RWPE1 (cell line): ENCODE data around the gene COLGALT1.
A peak's percentile ranks its signal among the peaks of the same experiment; 100 is the strongest.

Source experiments
- CTCF ChIA-PET: fragments of 350-600 bp; sonication (Branson Sonifier 250); formaldehyde crosslinking; extraction: SDS; loops from one replicate; lab custom pipeline; 2021; lab: Yijun Ruan, JAX
- POLR2A ChIA-PET: fragments of 400-600 bp; formaldehyde crosslinking; extraction: SDS; loops from one replicate; lab custom pipeline; 2020; ENCODE audit warnings: antibody characterized with exemption; ENCODE audit not compliant: low non-redundant PET; lab: Yijun Ruan, JAX
- DNase-seq: peaks from one replicate; pipeline ENCODE4 v3.0.0; 2012; ENCODE audit warnings: low spot score
- H3K27ac ChIP-seq: fragments of 450-650 bp; 2 replicates; pipeline ENCODE4 v1.5.1; 2017
- CTCF ChIP-seq: fragments of 450-650 bp; conservative IDR thresholded peaks from 2 replicates; pipeline ENCODE4 v1.5.1; 2017; ENCODE audit warnings: low read depth, mild to moderate bottlenecking

The COLGALT1 gene

GRCh38 chr19:17554968-17555479, 425 bp upstream of the COLGALT1 start:
- no peak for TF ChIP-seq CTCF
- POLR2A ChIA-PET = no interaction called here
- no peak for DNase-seq
- CTCF ChIA-PET = no interaction called here
- peak overlapping the region; percentile 85 for H3K27ac ChIP-seq

GRCh38 chr19:17555929-17556813, 722 bp downstream of the COLGALT1 start:
- TF ChIP-seq CTCF = no peak
- H3K27ac ChIP-seq = peak overlapping the region; percentile 85
- POLR2A ChIA-PET = no interaction called here
- DNase-seq = no peak
- CTCF ChIA-PET = interaction anchor here (0.7 kb wide), 1 partner anchor 50 kb away, joined by 3 read pairs; no protein-coding TSS in a partner anchor

- DNase-seq = no peak
- no peak for TF ChIP-seq CTCF
- POLR2A ChIA-PET = no interaction called here
- peak overlapping the region; percentile 96 for H3K27ac ChIP-seq
- CTCF ChIA-PET = interaction anchor here (0.7 kb wide), 1 partner anchor 50 kb away, joined by 3 read pairs; no protein-coding TSS in a partner anchor
Measured at GRCh38 chr19:17556995-17557394, 1.5 kb downstream of the COLGALT1 start.

- H3K27ac ChIP-seq = peak overlapping the region; percentile 96
- ChIA-PET POLR2A (no interaction called here), CTCF (no interaction called here)
- no peak for TF ChIP-seq CTCF
- DNase-seq = no peak
Measured at GRCh38 chr19:17557466-17557865, 2.0 kb downstream of the COLGALT1 start.

- POLR2A ChIA-PET = interaction anchor here (0.6 kb wide), 1 partner anchor 306 kb away, joined by 3 read pairs; no protein-coding TSS in a partner anchor
- H3K27ac ChIP-seq = peak overlapping the region; percentile 96
- CTCF ChIA-PET = interaction anchor here (0.6 to 1.5 kb wide), 5 partner anchors 14 to 278 kb away, joined by 3 to 5 read pairs (median 4); partner anchors contain the start of gene ANKLE1
- DNase-seq = peak; percentile 97
- TF ChIP-seq CTCF = no peak
Measured at GRCh38 chr19:17560205-17560595, 4.8 kb downstream of the COLGALT1 start.

GRCh38 chr19:17562097-17562496, 6.6 kb downstream of the COLGALT1 start:
- DNase-seq = no peak
- H3K27ac ChIP-seq = peak overlapping the region; percentile 40
- no peak for TF ChIP-seq CTCF
- ChIA-PET CTCF (interaction anchor here (2.8 kb wide), 1 partner anchor 12 kb away, joined by 11 read pairs; no protein-coding TSS in a partner anchor), POLR2A (no interaction called here)
